IMR-90 (cell line): ENCODE data around the gene RNASE1.

Experiments used
- BHLHE40 ChIP-seq: fragments of 150-350 bp; IDR thresholded peaks from 2 replicates; pipeline ENCODE4 v1.6.1; 2016; ENCODE audit warnings: mild to moderate bottlenecking, low read depth, low read length
- CEBPB ChIP-seq: IDR thresholded peaks from 2 replicates; pipeline ENCODE4 v1.6.1; 2012; ENCODE audit warnings: low read depth, low read length, improper control_type of control experiment
- CHD1 ChIP-seq: IDR thresholded peaks from 2 replicates; pipeline ENCODE4 v1.6.1; 2012; ENCODE audit warnings: low read depth, low read length, improper control_type of control experiment
- FOS ChIP-seq: fragments of 150-350 bp; IDR thresholded peaks from 2 replicates; pipeline ENCODE4 v1.6.1; 2016; ENCODE audit warnings: low read depth, low read length
- MAZ ChIP-seq: IDR thresholded peaks from 2 replicates; pipeline ENCODE4 v1.6.1; 2012; ENCODE audit warnings: low read depth, mild to moderate bottlenecking, low read length, improper control_type of control experiment, moderate library complexity, borderline replicate concordance
- MXI1 ChIP-seq: IDR thresholded peaks from 2 replicates; pipeline ENCODE4 v1.6.1; 2012; ENCODE audit warnings: low read depth, mild to moderate bottlenecking, low read length, moderate library complexity, borderline replicate concordance
- POLR2A ChIP-seq: IDR thresholded peaks from 2 replicates; pipeline ENCODE4 v1.6.1; 2012; ENCODE audit warnings: mild to moderate bottlenecking, low read depth, low read length
- RAD21 ChIP-seq: IDR thresholded peaks from 2 replicates; pipeline ENCODE4 v1.6.1; 2012; ENCODE audit warnings: low read length, improper control_type of control experiment
- RCOR1 ChIP-seq: IDR thresholded peaks from 2 replicates; pipeline ENCODE4 v1.6.1; 2012; ENCODE audit warnings: mild to moderate bottlenecking, low read length, improper control_type of control experiment; ENCODE audit not compliant: insufficient replicate concordance
- RFX5 ChIP-seq: IDR thresholded peaks from 2 replicates; pipeline ENCODE4 v1.8.0; 2012; ENCODE audit warnings: low read depth, mild to moderate bottlenecking, low read length, moderate library complexity
- SMC3 ChIP-seq: fragments of 150-350 bp; IDR thresholded peaks from 2 replicates; pipeline ENCODE4 v1.6.1; 2016; ENCODE audit warnings: low read depth, mild to moderate bottlenecking, antibody characterized with exemption, low read length, moderate library complexity
- TF ChIP-seq, protein P1 (sequence below): conservative IDR thresholded peaks from 2 replicates; pipeline ENCODE4 v1.5.1; 2012; ENCODE audit warnings: mild to moderate bottlenecking, low read depth, low read length, improper control_type of control experiment
- TF ChIP-seq, protein P2 (sequence below): fragments of 150-350 bp; IDR thresholded peaks from 2 replicates; pipeline ENCODE4 v1.6.1; 2017; ENCODE audit warnings: mild to moderate bottlenecking, antibody characterized with exemption, low read length, low read depth
- TF ChIP-seq, protein P3 (sequence below): fragments of 150-350 bp; IDR thresholded peaks from 2 replicates; pipeline ENCODE4 v1.6.1; 2016; ENCODE audit warnings: low read depth, mild to moderate bottlenecking, low read length, moderate library complexity, borderline replicate concordance

DNA sequence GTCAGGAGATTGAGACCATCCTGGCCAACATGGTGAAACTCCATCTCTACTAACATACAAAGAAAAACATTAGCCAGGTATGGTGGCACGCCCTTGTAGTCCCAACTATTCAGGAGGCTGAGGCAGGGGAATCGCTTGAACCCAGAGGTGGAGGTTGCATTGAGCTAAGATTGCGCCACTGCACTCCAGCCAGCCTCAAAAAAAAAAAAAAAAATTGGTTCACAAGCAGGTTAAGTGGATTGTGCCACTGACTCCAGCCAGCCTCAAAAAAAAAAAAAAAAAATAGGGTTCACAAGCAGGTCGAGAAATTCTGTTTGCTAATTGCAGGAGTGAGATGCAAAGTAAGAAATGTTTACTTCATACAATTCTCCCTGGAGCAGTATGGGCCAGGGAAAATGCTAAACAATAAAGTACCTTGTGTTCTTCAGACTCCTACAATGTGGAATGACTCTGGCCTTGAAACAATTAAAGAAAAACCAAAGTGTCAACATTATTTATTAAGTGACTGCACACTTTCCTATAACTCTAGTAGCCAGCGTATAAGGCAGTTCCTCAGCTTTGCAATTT is 28.3 kb downstream of the RNASE1 start:
- TF ChIP-seq POLR2A (no peak), SMC3 (no peak), RAD21 (no peak), RFX5 (no peak), BHLHE40 (no peak), FOS (no peak), MXI1 (no peak), CEBPB (no peak), RCOR1 (no peak), CHD1 (no peak), MAZ (no peak)
- TF ChIP-seq, protein P1, sequence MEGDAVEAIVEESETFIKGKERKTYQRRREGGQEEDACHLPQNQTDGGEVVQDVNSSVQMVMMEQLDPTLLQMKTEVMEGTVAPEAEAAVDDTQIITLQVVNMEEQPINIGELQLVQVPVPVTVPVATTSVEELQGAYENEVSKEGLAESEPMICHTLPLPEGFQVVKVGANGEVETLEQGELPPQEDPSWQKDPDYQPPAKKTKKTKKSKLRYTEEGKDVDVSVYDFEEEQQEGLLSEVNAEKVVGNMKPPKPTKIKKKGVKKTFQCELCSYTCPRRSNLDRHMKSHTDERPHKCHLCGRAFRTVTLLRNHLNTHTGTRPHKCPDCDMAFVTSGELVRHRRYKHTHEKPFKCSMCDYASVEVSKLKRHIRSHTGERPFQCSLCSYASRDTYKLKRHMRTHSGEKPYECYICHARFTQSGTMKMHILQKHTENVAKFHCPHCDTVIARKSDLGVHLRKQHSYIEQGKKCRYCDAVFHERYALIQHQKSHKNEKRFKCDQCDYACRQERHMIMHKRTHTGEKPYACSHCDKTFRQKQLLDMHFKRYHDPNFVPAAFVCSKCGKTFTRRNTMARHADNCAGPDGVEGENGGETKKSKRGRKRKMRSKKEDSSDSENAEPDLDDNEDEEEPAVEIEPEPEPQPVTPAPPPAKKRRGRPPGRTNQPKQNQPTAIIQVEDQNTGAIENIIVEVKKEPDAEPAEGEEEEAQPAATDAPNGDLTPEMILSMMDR: no peak
- TF ChIP-seq, protein P2, sequence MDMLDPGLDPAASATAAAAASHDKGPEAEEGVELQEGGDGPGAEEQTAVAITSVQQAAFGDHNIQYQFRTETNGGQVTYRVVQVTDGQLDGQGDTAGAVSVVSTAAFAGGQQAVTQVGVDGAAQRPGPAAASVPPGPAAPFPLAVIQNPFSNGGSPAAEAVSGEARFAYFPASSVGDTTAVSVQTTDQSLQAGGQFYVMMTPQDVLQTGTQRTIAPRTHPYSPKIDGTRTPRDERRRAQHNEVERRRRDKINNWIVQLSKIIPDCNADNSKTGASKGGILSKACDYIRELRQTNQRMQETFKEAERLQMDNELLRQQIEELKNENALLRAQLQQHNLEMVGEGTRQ: no peak
- TF ChIP-seq, protein P3, sequence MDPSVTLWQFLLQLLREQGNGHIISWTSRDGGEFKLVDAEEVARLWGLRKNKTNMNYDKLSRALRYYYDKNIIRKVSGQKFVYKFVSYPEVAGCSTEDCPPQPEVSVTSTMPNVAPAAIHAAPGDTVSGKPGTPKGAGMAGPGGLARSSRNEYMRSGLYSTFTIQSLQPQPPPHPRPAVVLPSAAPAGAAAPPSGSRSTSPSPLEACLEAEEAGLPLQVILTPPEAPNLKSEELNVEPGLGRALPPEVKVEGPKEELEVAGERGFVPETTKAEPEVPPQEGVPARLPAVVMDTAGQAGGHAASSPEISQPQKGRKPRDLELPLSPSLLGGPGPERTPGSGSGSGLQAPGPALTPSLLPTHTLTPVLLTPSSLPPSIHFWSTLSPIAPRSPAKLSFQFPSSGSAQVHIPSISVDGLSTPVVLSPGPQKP: no peak
